ENCODE results near the gene FRMD4A.
"Not testable (repeated sequence)": the region's sequence is repeated elsewhere in the genome, so short reads cannot be mapped to it uniquely, and the experiment has no call there.

FRMD4A gene

GRCh38 chr10:13868528-13869294, 462.0 kb downstream of the FRMD4A start:
- DNase-seq (no peak), ATAC-seq (ENCODE audit: insufficient read depth, low read depth) (no peak)
- H3K4me1 ChIP-seq (ENCODE audit: insufficient read depth, low read length), result no peaks in the 10 kb centered on the region
- no peaks in the 10 kb centered on the region for H4K20me1 ChIP-seq (ENCODE audit: insufficient read depth, low read length)
- H3K9me3 ChIP-seq (ENCODE audit: insufficient read depth, low read length, severe bottlenecking), result no peaks in the 10 kb centered on the region
- no peak overlapping the region for H3K4me2 ChIP-seq (ENCODE audit: insufficient read depth, low read length)
- TF ChIP-seq CTCF (IDR thresholded peaks at IDR 0.05; ENCODE audit: borderline replicate concordance, extremely low read depth, low read length, poor library complexity, severe bottlenecking) (no peak), EZH2 (IDR thresholded peaks at IDR 0.05; ENCODE audit: borderline replicate concordance, low read depth, low read length, severe bottlenecking) (no peak)
- no peak overlapping the region for H3K4me3 ChIP-seq (ENCODE audit: low read depth in 1 of 2, low read length in 2 of 2)
- H3K27ac ChIP-seq (ENCODE audit: low read length), result no peak overlapping the region
- no peaks in the 10 kb centered on the region for H3K27me3 ChIP-seq (ENCODE audit: insufficient read depth, low read length, poor library complexity)
- no peaks in the 10 kb centered on the region for H3K36me3 ChIP-seq (ENCODE audit: insufficient read depth, low read length)
- H2AFZ ChIP-seq (ENCODE audit: low read depth, low read length), result no peak overlapping the region
- H3K9ac ChIP-seq (ENCODE audit: low read depth, low read length), result no peak overlapping the region
- H3K79me2 ChIP-seq (ENCODE audit: insufficient read depth, low read length), result no peaks in the 10 kb centered on the region

GRCh38 chr10:13867822-13868221, 462.9 kb downstream of the FRMD4A start:
- TF ChIP-seq EZH2 (IDR thresholded peaks at IDR 0.05; ENCODE audit: borderline replicate concordance, low read depth, low read length, severe bottlenecking) (no peak), CTCF (IDR thresholded peaks at IDR 0.05; ENCODE audit: borderline replicate concordance, extremely low read depth, low read length, poor library complexity, severe bottlenecking) (no peak)
- H3K9me3 ChIP-seq (ENCODE audit: insufficient read depth, low read length, severe bottlenecking), result no peaks in the 10 kb centered on the region
- H3K27ac ChIP-seq (ENCODE audit: low read length), result no peak overlapping the region
- DNase-seq (no peak), ATAC-seq (ENCODE audit: insufficient read depth, low read depth) (no peak)
- no peak overlapping the region for H3K4me2 ChIP-seq (ENCODE audit: insufficient read depth, low read length)
- no peaks in the 10 kb centered on the region for H3K27me3 ChIP-seq (ENCODE audit: insufficient read depth, low read length, poor library complexity)
- no peak overlapping the region for H3K9ac ChIP-seq (ENCODE audit: low read depth, low read length)
- no peak overlapping the region for H3K4me3 ChIP-seq (ENCODE audit: low read depth in 1 of 2, low read length in 2 of 2)
- H4K20me1 ChIP-seq (ENCODE audit: insufficient read depth, low read length), result no peaks in the 10 kb centered on the region
- H2AFZ ChIP-seq (ENCODE audit: low read depth, low read length), result no peak overlapping the region
- H3K36me3 ChIP-seq (ENCODE audit: insufficient read depth, low read length), result no peaks in the 10 kb centered on the region
- H3K4me1 ChIP-seq (ENCODE audit: insufficient read depth, low read length), result no peaks in the 10 kb centered on the region
- no peaks in the 10 kb centered on the region for H3K79me2 ChIP-seq (ENCODE audit: insufficient read depth, low read length)

- ATAC-seq (ENCODE audit: insufficient read depth, low read depth), result no peak
- no peak overlapping the region for H2AFZ ChIP-seq (ENCODE audit: low read depth, low read length)
Measured at GRCh38 chr10:13865758-13866491, 464.8 kb downstream of the FRMD4A start.

GRCh38 chr10:13865220-13865619, 465.5 kb downstream of the FRMD4A start:
- not testable (repeated sequence) for DNase-seq; H3K27ac ChIP-seq (ENCODE audit: low read length); H3K79me2 ChIP-seq (ENCODE audit: insufficient read depth, low read length); H3K36me3 ChIP-seq (ENCODE audit: insufficient read depth, low read length); H3K9me3 ChIP-seq (ENCODE audit: insufficient read depth, low read length, severe bottlenecking); H3K4me1 ChIP-seq (ENCODE audit: insufficient read depth, low read length); H2AFZ ChIP-seq (ENCODE audit: low read depth, low read length); H3K4me2 ChIP-seq (ENCODE audit: insufficient read depth, low read length); ATAC-seq (ENCODE audit: insufficient read depth, low read depth); H3K9ac ChIP-seq (ENCODE audit: low read depth, low read length); H4K20me1 ChIP-seq (ENCODE audit: insufficient read depth, low read length); H3K4me3 ChIP-seq (ENCODE audit: low read depth in 1 of 2, low read length in 2 of 2)
- peaks cover 19% of the 10 kb centered on the region for H3K27me3 ChIP-seq (ENCODE audit: insufficient read depth, low read length, poor library complexity)

More at GRCh38 chr10:13865758-13866491, 464.8 kb downstream of the FRMD4A start:
- no peak for DNase-seq
- Histone ChIP-seq H3K27ac (ENCODE audit: low read length) (no peak overlapping the region), H3K27me3 (ENCODE audit: insufficient read depth, low read length, poor library complexity) (peaks cover 14% of the 10 kb centered on the region), H3K4me1 (ENCODE audit: insufficient read depth, low read length) (no peaks in the 10 kb centered on the region), H3K4me3 (ENCODE audit: low read depth in 1 of 2, low read length in 2 of 2) (no peak overlapping the region), H3K4me2 (ENCODE audit: insufficient read depth, low read length) (no peak overlapping the region), H4K20me1 (ENCODE audit: insufficient read depth, low read length) (no peaks in the 10 kb centered on the region), H3K36me3 (ENCODE audit: insufficient read depth, low read length) (no peaks in the 10 kb centered on the region), H3K9me3 (ENCODE audit: insufficient read depth, low read length, severe bottlenecking) (no peaks in the 10 kb centered on the region), H3K79me2 (ENCODE audit: insufficient read depth, low read length) (no peaks in the 10 kb centered on the region), H3K9ac (ENCODE audit: low read depth, low read length) (no peak overlapping the region)
- no peak for TF ChIP-seq EZH2 (IDR thresholded peaks at IDR 0.05; ENCODE audit: borderline replicate concordance, low read depth, low read length, severe bottlenecking)
- TF ChIP-seq CTCF (IDR thresholded peaks at IDR 0.05; ENCODE audit: borderline replicate concordance, extremely low read depth, low read length, poor library complexity, severe bottlenecking), result no peak
